PC-3 (cell line): ENCODE measurements around the gene FKBP15. TPM values are rescaled to one million over a fixed set of nuclear protein-coding genes. Genes with fewer than 3 reads are reported as not detected.
"Not testable (repeated sequence)": the region's sequence is repeated elsewhere in the genome, so short reads cannot be mapped to it uniquely, and the experiment has no call there.

Experiments
- ATAC-seq: fragments of 200-7000 bp; cut with Tn5 transposase; 2 replicates; pipeline ENCODE4 v1.9.1; 2020; ENCODE audit warnings: mild to moderate bottlenecking, moderate library complexity
- BruUV-seq: library from RNA; stranded (reverse); fragments of 400-500 nt; replicated peaks from 2 replicates; lab custom pipeline; 2021; lab: Mats Ljungman, UMichigan
- CTCF ChIA-PET: fragments of 300-600 bp; sonication (Branson Sonifier 250); formaldehyde crosslinking; loops from one replicate; lab custom pipeline; 2022; ENCODE audit warnings: antibody characterized with exemption; lab: Charles Lee
- POLR2A ChIA-PET: fragments of 300-600 bp; sonication (Branson Sonifier 250); formaldehyde crosslinking; loops from one replicate; lab custom pipeline; 2022; ENCODE audit warnings: antibody characterized with exemption; ENCODE audit not compliant: unreplicated experiment; lab: Charles Lee
- DNase-seq: peaks from one replicate; pipeline ENCODE4 v3.0.0-alpha.2; 2015
- H2AFZ ChIP-seq: fragments of 300-600 bp; sonication (generic); 2 replicates; pipeline ENCODE4 v1.6.0; 2016; ENCODE audit warnings: antibody characterized with exemption, low read length
- H3F3A ChIP-seq: fragments of 300-600 bp; sonication (generic); one replicate; pipeline ENCODE4 v1.6.0; 2017; ENCODE audit warnings: antibody characterized with exemption, low read length, control low read depth, mild to moderate bottlenecking; ENCODE audit not compliant: unreplicated experiment
- H3K27ac ChIP-seq: fragments of 300-600 bp; sonication (generic); 2 replicates; pipeline ENCODE4 v1.5.1; 2016; ENCODE audit warnings: mild to moderate bottlenecking, low read length
- H3K27me3 ChIP-seq: fragments of 300-600 bp; sonication (generic); 2 replicates; pipeline ENCODE4 v1.6.1; 2016; ENCODE audit warnings: low read length, mixed read lengths
- H3K36me3 ChIP-seq: fragments of 300-600 bp; sonication (generic); 2 replicates; pipeline ENCODE4 v1.6.1; 2016; ENCODE audit warnings: low read depth, mixed run types, low read length, mixed read lengths
- H3K4me1 ChIP-seq: fragments of 300-600 bp; sonication (generic); 2 replicates; pipeline ENCODE4 v1.5.1; 2016; ENCODE audit warnings: low read length; ENCODE audit not compliant: insufficient read depth
- H3K4me2 ChIP-seq: fragments of 300-600 bp; sonication (generic); 2 replicates; pipeline ENCODE4 v1.6.0; 2016; ENCODE audit warnings: low read length
- H3K4me3 ChIP-seq: fragments of 300-600 bp; sonication (generic); 2 replicates; pipeline ENCODE4 v1.5.1; 2016; ENCODE audit warnings: mild to moderate bottlenecking, low read length, mixed read lengths
- H3K79me2 ChIP-seq: fragments of 300-600 bp; sonication (generic); 2 replicates; pipeline ENCODE4 v1.6.1; 2017; ENCODE audit warnings: low read length, mixed read lengths
- H3K9ac ChIP-seq: fragments of 300-600 bp; sonication (generic); 2 replicates; pipeline ENCODE4 v1.6.0; 2016; ENCODE audit warnings: mild to moderate bottlenecking, low read length
- H3K9me2 ChIP-seq: fragments of 300-600 bp; sonication (generic); replicated peaks from 2 replicates; pipeline ENCODE4 v1.6.1; 2016; ENCODE audit warnings: mixed run types, low read length, mixed read lengths
- H3K9me3 ChIP-seq: fragments of 300-600 bp; sonication (generic); 2 replicates; pipeline ENCODE4 v1.6.1; 2016; ENCODE audit warnings: low read length, mixed read lengths
- H4K20me1 ChIP-seq: fragments of 300-600 bp; sonication (generic); 2 replicates; pipeline ENCODE4 v1.6.1; 2016; ENCODE audit warnings: low read length, mixed read lengths
- CTCF ChIP-seq: fragments of 300-600 bp; sonication (generic); conservative IDR thresholded peaks from 2 replicates; pipeline ENCODE4 v1.5.1; 2017; ENCODE audit warnings: antibody characterized with exemption, low read depth, mild to moderate bottlenecking, low read length
- EZH2 ChIP-seq: fragments of 300-600 bp; sonication (generic); IDR thresholded peaks from one replicate; pipeline ENCODE4 v1.6.1; 2017; ENCODE audit warnings: antibody characterized with exemption, mild to moderate bottlenecking, low read length; ENCODE audit not compliant: unreplicated experiment
- EZH2phosphoT487 ChIP-seq: fragments of 300-600 bp; sonication (generic); IDR thresholded peaks from 2 replicates; pipeline ENCODE4 v1.6.1; 2018; ENCODE audit warnings: mild to moderate bottlenecking, antibody characterized with exemption, low read length, borderline replicate concordance
- intact Hi-C: fragments of 100-400 bp; cut with micrococcal nuclease; formaldehyde crosslinking; loops from 2 replicates; pipeline ENCODE4 v1.9.0; 2023
- total RNA-seq: library from RNA; depleted of rRNA; stranded (reverse); fragments of >200 nt; gene quantifications from 2 replicates; pipeline ENCODE4 v1.2.3, GENCODE V29; 2014; rRNA removed

FKBP15 gene
- total RNA-seq, 1 experiment from 2014 or later = 15.0 TPM

DNA sequence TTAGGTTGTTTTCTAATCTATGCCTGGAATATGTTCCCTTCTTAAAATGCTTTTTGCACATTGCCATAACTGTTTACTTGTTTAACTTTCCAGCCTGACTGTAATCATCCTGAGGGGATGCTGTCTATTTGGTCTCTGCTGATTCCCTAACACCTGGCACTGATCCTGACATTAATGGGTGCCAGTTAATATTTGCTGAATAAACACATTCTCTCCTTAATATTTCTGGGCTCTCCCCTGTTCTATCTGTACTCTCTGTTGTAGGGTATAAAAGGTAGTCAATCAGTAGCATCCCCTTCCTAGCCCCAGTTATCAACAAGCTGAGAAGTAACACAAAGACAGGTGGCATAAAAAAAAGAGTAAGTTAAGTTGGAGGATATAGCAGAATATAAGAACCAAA is 91.6 kb downstream of the FKBP15 start:
- no TSS peak for BruUV-seq
- no peaks in the 10 kb centered on the region for H3K9me2 ChIP-seq
- no peaks in the 10 kb centered on the region for H3K36me3 ChIP-seq
- no peaks in the 10 kb centered on the region for H3K4me1 ChIP-seq
- H3K79me2 ChIP-seq = no peaks in the 10 kb centered on the region
- ChIA-PET CTCF (no interaction called here), POLR2A (no interaction called here)
- ATAC-seq (no peak), DNase-seq (no peak)
- H3K9ac ChIP-seq = no peak overlapping the region
- intact Hi-C loops = no loop called here
- H2AFZ ChIP-seq = no peak overlapping the region
- H4K20me1 ChIP-seq = no peaks in the 10 kb centered on the region
- no peaks in the 10 kb centered on the region for H3K9me3 ChIP-seq
- no peak overlapping the region for H3K4me3 ChIP-seq
- no peaks in the 10 kb centered on the region for H3F3A ChIP-seq
- TF ChIP-seq EZH2 (no peak), EZH2phosphoT487 (no peak), CTCF (no peak)
- peaks cover 27% of the 10 kb centered on the region for H3K27me3 ChIP-seq
- H3K27ac ChIP-seq = no peak overlapping the region
- no peak overlapping the region for H3K4me2 ChIP-seq

DNA sequence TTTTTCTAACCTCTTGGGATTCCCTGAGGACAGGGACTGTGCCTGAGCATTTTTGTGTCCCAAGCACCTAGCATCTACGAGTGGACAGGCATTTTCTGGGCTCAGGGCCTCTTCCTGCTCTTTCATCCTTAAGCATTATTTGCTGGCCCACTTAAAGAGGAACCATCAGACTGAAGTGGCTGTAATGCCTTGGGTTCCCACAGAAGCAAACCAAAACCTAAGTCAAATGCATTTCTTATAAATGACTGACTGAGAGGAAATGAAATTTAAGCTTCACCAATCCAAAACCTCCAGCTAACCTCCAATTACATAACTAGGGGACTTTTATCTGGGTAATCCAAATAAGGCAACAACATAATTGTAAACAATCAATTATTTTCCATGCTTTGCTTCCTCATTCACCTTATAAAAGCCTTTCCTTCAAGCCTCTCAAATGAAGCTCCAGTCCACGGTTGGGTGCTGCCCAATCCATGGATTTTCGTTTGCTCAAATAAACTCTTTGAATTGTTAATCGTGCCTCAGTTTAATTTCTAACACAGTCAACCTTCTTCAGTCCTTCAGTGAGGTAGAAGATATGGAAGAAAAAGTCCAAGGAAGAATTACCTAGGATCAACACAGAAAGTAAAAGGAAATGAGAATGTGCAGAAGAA is 95.6 kb downstream of the FKBP15 start:
- no peak for TF ChIP-seq CTCF
- no peak for TF ChIP-seq EZH2phosphoT487
- TF ChIP-seq EZH2 = no peak
- H3K27me3 ChIP-seq = peaks cover 27% of the 10 kb centered on the region
- no peaks in the 10 kb centered on the region for H3K4me1 ChIP-seq
- H2AFZ ChIP-seq = no peak overlapping the region
- intact Hi-C loops = no loop called here
- POLR2A ChIA-PET = no interaction called here
- no peaks in the 10 kb centered on the region for H3K9me3 ChIP-seq
- no peak for ATAC-seq
- no peaks in the 10 kb centered on the region for H3K36me3 ChIP-seq
- no peaks in the 10 kb centered on the region for H3K79me2 ChIP-seq
- H3K9me2 ChIP-seq = no peaks in the 10 kb centered on the region
- H3K9ac ChIP-seq = no peak overlapping the region
- H3F3A ChIP-seq = no peaks in the 10 kb centered on the region
- no peak overlapping the region for H3K4me3 ChIP-seq
- CTCF ChIA-PET = no interaction called here
- no peak overlapping the region for H3K4me2 ChIP-seq
- no peak for DNase-seq
- H4K20me1 ChIP-seq = no peaks in the 10 kb centered on the region
- no TSS peak for BruUV-seq
- no peak overlapping the region for H3K27ac ChIP-seq

GRCh38 chr9:113118829-113119228 is 102.2 kb downstream of the FKBP15 start:
- H3K36me3 ChIP-seq, ATAC-seq, H3K4me1 ChIP-seq, H3K4me3 ChIP-seq, H3K9ac ChIP-seq, BruUV-seq, H3F3A ChIP-seq, H3K27ac ChIP-seq, H3K4me2 ChIP-seq, DNase-seq, CTCF ChIA-PET, intact Hi-C loops, H3K9me3 ChIP-seq, H3K79me2 ChIP-seq, POLR2A ChIA-PET, H3K9me2 ChIP-seq, H4K20me1 ChIP-seq, H3K27me3 ChIP-seq, H2AFZ ChIP-seq: not testable (repeated sequence)

Other genes starting within 250 kb of the FKBP15 start
- not detected in 2 replicates for gene ZNF883, start 209.1 kb downstream of the FKBP15 start, total RNA-seq
- gene ZFP37, start 164.6 kb downstream of the FKBP15 start, total RNA-seq = not detected in 2 replicates
- 2.1 and 3.6 TPM in 2 replicates for gene SLC31A2, start 70.3 kb downstream of the FKBP15 start, total RNA-seq
- 9.2 and 9.7 TPM in 2 replicates for gene SLC31A1, start 267 bp upstream of the FKBP15 start, total RNA-seq
- 32.4 and 34.7 TPM in 2 replicates for gene CDC26, start 54.3 kb upstream of the FKBP15 start, total RNA-seq
- 27.4 and 32.1 TPM in 2 replicates for gene PRPF4, start 54.4 kb upstream of the FKBP15 start, total RNA-seq
- not detected in 2 replicates for gene RNF183, start 82.1 kb upstream of the FKBP15 start, total RNA-seq
- 1.7 TPM in 2 replicates for gene WDR31, start 119.0 kb upstream of the FKBP15 start, total RNA-seq
- gene BSPRY, start 128.3 kb upstream of the FKBP15 start, total RNA-seq = 22.6 and 23.7 TPM in 2 replicates
- gene HDHD3, start 155.7 kb upstream of the FKBP15 start, total RNA-seq = 17.8 and 19.2 TPM in 2 replicates
- 6.6 and 7.9 TPM in 2 replicates for gene ALAD, start 180.0 kb upstream of the FKBP15 start, total RNA-seq
- gene POLE3, start 189.4 kb upstream of the FKBP15 start, total RNA-seq = 83.4 and 84.7 TPM in 2 replicates
- 0.29 and 0.52 TPM in 2 replicates for gene C9orf43, start 189.5 kb upstream of the FKBP15 start, total RNA-seq
- gene RGS3, start 242.4 kb upstream of the FKBP15 start, total RNA-seq = 26.3 and 30.8 TPM in 2 replicates